ENCODE data around the gene TK1. TPM values are rescaled to one million over a fixed set of nuclear protein-coding genes. Genes with fewer than 3 reads are reported as not detected.

Gene TK1
- total RNA-seq, 4 donors from 2014 or later: 1.1 to 8.8 (median 2.7) TPM

DNA sequence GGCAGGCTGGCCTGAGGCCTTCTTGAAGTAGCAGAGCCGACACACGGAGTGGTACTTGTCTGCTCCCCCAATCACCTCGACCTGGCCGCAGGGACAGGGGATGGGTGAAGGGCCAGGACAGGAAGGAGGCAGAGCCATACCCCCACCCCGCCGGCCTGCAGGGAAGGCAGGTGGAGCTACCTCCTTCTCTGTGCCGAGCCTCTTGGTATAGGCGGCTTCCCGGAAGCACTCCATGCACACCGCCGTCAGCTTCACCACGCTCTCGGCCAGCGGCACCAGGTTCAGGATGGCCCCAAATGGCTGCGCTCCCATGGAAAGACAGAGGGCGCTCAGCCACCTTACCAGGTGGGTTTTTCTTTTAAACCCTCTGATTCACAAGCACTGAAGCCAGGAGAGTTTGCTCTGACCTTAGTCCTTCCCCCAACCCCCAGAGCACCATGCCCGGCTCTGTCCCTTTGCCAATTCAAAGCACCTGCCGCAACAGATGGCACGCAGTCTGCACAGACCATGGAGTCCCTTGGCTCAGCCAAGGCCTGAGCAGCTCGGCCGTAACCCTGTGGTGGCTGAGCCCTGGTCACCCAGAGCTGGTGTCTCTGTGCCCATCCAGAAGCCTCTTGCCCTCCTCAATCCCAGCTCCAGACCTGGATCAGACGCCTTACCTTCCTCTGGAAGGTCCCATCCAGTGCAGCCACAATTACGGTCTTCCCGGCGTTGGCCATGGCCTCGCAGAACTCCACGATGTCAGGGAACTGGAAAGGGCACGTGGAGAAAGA is 11.8 kb downstream of the TK1 start:
- TF ChIP-seq, protein P1, sequence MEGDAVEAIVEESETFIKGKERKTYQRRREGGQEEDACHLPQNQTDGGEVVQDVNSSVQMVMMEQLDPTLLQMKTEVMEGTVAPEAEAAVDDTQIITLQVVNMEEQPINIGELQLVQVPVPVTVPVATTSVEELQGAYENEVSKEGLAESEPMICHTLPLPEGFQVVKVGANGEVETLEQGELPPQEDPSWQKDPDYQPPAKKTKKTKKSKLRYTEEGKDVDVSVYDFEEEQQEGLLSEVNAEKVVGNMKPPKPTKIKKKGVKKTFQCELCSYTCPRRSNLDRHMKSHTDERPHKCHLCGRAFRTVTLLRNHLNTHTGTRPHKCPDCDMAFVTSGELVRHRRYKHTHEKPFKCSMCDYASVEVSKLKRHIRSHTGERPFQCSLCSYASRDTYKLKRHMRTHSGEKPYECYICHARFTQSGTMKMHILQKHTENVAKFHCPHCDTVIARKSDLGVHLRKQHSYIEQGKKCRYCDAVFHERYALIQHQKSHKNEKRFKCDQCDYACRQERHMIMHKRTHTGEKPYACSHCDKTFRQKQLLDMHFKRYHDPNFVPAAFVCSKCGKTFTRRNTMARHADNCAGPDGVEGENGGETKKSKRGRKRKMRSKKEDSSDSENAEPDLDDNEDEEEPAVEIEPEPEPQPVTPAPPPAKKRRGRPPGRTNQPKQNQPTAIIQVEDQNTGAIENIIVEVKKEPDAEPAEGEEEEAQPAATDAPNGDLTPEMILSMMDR (IDR thresholded peaks at IDR 0.05; ENCODE audit: low read depth): no peak

DNA sequence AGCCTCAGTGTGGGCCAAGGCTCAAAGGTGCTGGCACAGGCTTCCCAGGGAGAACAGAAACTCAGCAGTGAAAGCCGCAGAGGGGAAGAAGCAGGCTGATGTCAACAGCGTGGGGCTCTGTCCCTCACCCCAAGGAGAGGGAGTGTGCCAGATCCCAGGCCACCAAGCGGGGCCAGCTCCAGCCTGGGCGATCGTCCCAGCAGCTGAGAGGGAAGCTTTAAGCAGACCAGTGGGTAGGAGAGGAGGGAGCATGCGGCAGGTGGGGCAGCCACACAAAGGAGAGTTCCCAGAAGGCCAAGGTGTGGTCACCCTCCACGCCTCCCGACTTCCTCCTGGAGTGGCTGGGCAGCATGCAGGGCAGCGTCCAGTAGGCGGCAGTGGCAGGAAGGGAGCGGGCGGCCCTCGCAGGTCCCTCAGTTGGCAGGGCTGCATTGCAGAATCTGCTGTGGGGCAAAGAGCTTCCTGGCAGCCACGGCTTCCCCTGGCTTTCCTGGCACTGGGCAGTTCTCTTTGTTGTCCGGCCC is 12.4 kb downstream of the TK1 start:
- TF ChIP-seq, protein P1 (IDR thresholded peaks at IDR 0.05; ENCODE audit: low read depth): no peak

DNA sequence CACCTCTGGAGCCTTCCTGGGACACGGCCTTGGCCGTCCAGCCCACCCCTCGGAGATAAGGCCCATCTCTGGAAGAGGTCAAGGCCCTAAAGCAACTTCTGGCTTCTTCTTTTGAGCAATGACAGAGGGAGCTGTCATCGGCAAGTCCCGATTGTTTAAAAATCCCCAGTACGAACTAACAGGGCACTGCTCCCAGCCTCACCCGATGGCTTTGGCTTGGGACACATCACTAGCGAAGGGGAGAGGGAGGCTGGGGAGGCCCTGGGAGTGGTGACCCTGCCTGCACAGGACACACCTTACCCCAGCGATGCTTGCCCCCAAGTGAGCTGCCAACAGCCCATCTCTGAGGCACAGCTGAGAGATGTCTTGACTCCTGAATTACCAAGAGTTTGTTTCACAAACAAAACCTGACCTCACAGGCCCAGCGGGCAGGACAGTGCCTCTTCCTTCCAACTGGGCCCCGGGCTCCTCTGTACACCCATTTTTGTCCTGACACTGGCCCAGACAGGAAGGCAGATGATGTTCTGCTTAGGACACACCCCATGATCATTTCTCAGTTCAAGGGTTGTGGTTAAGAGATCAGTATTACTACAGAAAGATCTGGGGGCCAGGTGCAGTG is 13.6 kb downstream of the TK1 start:
- TF ChIP-seq, protein P1 (IDR thresholded peaks at IDR 0.05; ENCODE audit: low read depth): no peak

DNA sequence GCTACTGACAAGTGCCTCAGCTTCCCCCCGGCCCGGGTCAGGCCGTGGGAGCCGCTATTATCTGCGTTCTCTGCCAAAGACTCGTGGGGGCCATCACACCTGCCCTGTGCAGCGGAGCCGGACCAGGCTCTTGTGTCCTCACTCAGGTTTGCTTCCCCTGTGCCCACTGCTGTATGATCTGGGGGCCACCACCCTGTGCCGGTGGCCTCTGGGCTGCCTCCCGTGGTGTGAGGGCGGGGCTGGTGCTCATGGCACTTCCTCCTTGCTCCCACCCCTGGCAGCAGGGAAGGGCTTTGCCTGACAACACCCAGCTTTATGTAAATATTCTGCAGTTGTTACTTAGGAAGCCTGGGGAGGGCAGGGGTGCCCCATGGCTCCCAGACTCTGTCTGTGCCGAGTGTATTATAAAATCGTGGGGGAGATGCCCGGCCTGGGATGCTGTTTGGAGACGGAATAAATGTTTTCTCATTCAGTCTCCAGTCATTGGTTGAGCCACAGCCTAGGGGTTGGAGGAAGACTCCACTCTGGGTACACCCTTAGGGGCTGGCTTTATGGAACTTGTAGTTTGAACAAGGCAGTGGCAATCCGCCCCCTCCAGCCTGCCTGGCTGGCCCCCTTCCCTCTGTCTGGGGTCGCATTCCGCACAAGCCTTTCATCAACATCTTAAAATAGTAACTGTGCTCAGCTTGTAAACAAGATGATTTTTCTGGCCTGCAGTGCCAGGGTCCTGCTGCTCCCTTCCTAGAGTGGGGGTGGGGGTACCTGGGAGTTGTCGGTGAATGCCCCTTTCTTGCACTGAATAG is 14.4 kb downstream of the TK1 start:
- TF ChIP-seq, protein P1 (IDR thresholded peaks at IDR 0.05; ENCODE audit: low read depth): no peak

DNA sequence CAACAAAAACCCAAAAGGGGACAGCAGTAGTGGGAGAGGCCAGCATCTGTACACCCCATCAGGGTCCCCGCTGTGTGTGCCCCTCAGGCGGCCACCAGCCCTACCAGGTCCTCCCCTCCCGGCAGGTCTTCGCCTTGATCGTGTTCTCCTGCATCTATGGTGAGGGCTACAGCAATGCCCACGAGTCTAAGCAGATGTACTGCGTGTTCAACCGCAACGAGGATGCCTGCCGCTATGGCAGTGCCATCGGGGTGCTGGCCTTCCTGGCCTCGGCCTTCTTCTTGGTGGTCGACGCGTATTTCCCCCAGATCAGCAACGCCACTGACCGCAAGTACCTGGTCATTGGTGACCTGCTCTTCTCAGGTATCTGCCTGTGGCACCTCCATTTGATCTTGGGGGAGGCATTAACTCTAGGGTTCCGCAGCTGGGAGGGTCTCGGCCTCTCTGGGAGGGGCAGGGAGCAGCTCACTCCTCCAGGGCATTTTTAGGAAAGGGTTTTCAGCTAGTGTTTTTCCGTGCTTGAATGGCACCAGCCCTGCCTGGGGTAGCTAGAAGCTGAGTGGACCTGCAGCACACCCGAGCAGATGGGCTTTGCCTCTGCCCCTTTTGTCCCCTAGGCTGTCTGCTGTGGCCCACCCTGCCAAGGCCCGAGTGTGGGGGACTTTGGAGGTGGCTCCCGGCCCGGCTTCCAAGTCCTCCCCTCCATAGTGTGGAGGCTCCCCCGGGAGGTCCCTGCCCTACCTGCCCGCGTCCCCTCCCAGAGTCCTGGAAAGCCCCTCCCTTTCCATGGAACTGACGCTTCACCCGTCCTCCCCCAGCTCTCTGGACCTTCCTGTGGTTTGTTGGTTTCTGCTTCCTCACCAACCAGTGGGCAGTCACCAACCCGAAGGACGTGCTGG is 15.9 kb downstream of the TK1 start:
- TF ChIP-seq, protein P1 (IDR thresholded peaks at IDR 0.05; ENCODE audit: low read depth): no peak

DNA sequence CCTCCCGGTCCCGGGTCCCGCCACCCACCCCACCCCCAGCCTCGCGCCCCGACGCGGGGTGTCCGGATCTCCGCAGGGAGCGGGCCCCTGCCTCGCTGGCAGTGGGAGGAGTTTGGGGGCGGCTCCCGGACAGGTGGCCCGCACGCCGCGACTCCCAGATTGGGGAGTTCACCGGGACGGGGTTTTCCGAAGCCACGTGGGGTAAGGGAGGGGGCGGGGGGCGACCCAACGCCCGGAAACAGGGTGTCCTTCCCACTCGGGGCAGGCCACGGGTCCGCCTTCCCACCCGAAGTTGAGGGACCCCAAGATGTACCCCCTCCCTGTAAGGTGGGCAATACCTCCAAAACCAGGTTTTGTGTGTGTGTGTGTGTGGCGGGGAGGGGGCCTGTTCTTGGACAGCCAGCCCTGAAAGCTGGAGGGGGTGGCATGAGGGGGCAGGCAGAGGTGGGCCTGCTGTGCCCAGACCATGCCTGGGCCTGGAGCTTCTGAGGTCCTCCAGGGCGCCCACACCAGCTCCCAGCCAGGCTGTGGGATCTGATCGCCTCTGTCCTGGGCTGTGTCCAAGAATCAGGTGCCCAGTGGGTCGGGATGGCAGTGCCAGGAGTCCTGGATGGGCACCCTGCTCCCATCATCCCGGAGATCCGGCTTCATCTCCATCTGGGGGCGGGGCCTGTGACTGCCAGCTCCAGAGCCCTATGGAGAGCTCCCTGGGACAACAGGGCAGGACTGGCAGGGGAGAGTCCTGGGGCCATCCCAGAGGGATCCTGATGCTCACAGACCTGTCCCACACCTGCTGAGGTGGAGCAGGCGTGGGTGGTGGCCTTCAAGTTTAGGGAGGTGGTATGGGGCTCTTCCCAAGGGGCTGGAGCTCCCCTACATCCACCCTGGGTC is 17.7 kb downstream of the TK1 start:
- TF ChIP-seq, protein P1 (IDR thresholded peaks at IDR 0.05; ENCODE audit: low read depth): no peak

All from subcutaneous adipose tissue (tissue), 4 donors.